ENCODE measurements around the gene PTPN18. TPM values are rescaled to one million over a fixed set of nuclear protein-coding genes. Genes with fewer than 3 reads are reported as not detected.

PTPN18 gene
- total RNA-seq, 2 donors from 2014 or later: 53.2 to 102 TPM

Other genes with a start within 250 kb of the PTPN18 start
- gene POTEF, start 226.8 kb upstream of the PTPN18 start, total RNA-seq: not detected
- under 1 TPM; 0.21 to 0.99 TPM for gene CCDC74B, start 210.9 kb upstream of the PTPN18 start, total RNA-seq
- 10 to 100 TPM; 67.6 to 83.3 TPM for gene SMPD4, start 174.5 kb upstream of the PTPN18 start, total RNA-seq
- gene MZT2B, start 173.8 kb upstream of the PTPN18 start, total RNA-seq: 100 to 1,000 TPM; 193 to 211 TPM
- gene TUBA3E, start 157.6 kb upstream of the PTPN18 start, total RNA-seq: not detected
- gene IMP4, start 13.2 kb upstream of the PTPN18 start, total RNA-seq: 10 to 100 TPM; 59.3 to 65.6 TPM
- not detected for gene POTEI, start 153.3 kb downstream of the PTPN18 start, total RNA-seq
- not detected for gene CFC1B, start 165.2 kb downstream of the PTPN18 start, total RNA-seq
- not detected for gene CFC1, start 243.5 kb downstream of the PTPN18 start, total RNA-seq

Measured in T-helper 17 cell (primary cell).